Measurements from ENCODE around the gene KRT16. TPM values are rescaled to one million over a fixed set of nuclear protein-coding genes. Genes with fewer than 3 reads are reported as not detected.
"Not testable (repeated sequence)": the region's sequence is repeated elsewhere in the genome, so short reads cannot be mapped to it uniquely, and the experiment has no call there.

Gene KRT16
- total and polyA plus RNA-seq, 12 donors, result 0.12 to 0.44 (median 0.15) TPM; not detected in 9

GRCh38 chr17:41588126-41588810 is 24.3 kb downstream of the KRT16 start:
- ATAC-seq (no peak), DNase-seq (no peak)
- 62 to 70% methylated on average over 8 of the region's 8 CpGs for WGBS, 2 donors
- intact Hi-C loops (cut with DNase I), result loop anchor here in 2 of 10 donors (10.0 kb wide), 1 partner anchor 57 kb away; no protein-coding TSS in a partner anchor
- Histone ChIP-seq H3K36me3 (no peaks in the 10 kb centered on the region), H3K4me3 (no peak overlapping the region), H3K27ac (no peak overlapping the region), H3K9me3 (no peaks in the 10 kb centered on the region), H3K4me1 (no peaks in the 10 kb centered on the region), H3K27me3 (peaks cover 0 to 17% (median 0%) of the 10 kb centered on the region in 7 donors)
- TF ChIP-seq CTCF (IDR thresholded peaks at IDR 0.05), result no peak

- Histone ChIP-seq H3K27me3 (peaks cover 0 to 22% (median 0%) of the 10 kb centered on the region in 7 donors), H3K4me1 (no peaks in the 10 kb centered on the region), H3K36me3 (no peaks in the 10 kb centered on the region), H3K27ac (no peak within 1 kb of the TSS), H3K9me3 (no peaks in the 10 kb centered on the region), H3K4me3 (no peak within 1 kb of the TSS)
- DNase-seq, result no peak
- ATAC-seq, result no peak
- no peak for TF ChIP-seq CTCF (IDR thresholded peaks at IDR 0.05)
- 84 to 86% methylated on average over 15 of the region's 15 CpGs for WGBS, 2 donors
- intact Hi-C loops (cut with DNase I), result loop anchor here in 2 of 10 donors (10.0 kb wide), 1 partner anchor 58 kb away; no protein-coding TSS in a partner anchor
Observed at GRCh38 chr17:41586863-41587495, 25.6 kb downstream of the KRT16 start, which contains the start of gene KRT14. KRT14 (minus strand) TSS chr17:41586895; CDS start chr17:41586834, 61 bp downstream.

DNA sequence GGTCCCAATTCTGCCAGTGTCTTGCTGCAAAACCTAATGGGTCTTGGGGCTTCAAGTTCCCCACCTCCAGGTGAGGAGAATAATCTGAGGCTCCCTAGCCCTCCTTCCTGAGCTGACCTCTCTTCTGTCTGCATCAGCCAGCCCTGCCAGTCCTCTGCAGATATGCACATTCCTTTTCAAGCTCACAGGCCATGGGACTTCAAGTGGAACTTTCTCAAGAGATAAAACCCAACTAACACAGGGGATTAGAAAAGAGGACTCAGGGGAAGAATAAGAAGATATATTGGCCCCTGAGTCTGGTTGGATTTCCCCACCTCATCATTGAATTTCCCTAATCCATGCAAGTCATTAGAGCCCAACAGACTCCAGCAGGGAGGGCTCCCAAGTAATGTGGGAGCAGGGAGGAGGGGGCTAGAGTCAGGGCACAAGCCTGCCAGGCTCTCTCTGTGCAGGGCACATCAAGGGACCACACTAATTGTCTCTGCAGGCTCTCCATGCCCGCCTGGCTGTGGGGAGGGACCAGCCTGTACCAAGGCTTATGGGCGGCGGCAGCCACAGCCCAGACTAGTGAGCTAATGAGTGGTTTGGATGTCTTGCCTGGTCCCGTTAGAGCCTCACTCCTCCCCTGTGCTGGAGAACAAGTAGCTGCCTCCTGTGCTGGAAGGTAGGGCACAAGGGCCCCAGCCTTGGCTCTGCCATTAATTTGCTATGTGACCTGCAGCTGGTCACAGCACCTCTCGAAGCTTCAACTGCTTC is 27.1 kb downstream of the KRT16 start:
- no peak overlapping the region for H3K27ac ChIP-seq
- H3K36me3 ChIP-seq, result no peaks in the 10 kb centered on the region
- intact Hi-C loops (cut with DNase I), result loop anchor here in 2 of 10 donors (10.0 kb wide), 1 partner anchor 59 kb away; no protein-coding TSS in a partner anchor
- H3K27me3 ChIP-seq, result peaks cover 0 to 20% (median 0%) of the 10 kb centered on the region in 7 donors
- H3K9me3 ChIP-seq, result no peaks in the 10 kb centered on the region
- DNase-seq, result no peak
- WGBS, 2 donors, result 80 to 88% methylated on average over 5 of the region's 5 CpGs
- ATAC-seq, result no peak
- H3K4me1 ChIP-seq, result no peaks in the 10 kb centered on the region
- TF ChIP-seq CTCF (IDR thresholded peaks at IDR 0.05), result no peak
- H3K4me3 ChIP-seq, result no peak overlapping the region

- DNase-seq, H3K4me3 ChIP-seq, H3K27ac ChIP-seq, H3K4me1 ChIP-seq, ATAC-seq, H3K36me3 ChIP-seq, H3K9me3 ChIP-seq: not testable (repeated sequence)
- intact Hi-C loops (cut with DNase I), result loop anchor here in 2 of 10 donors (10.0 kb wide), 1 partner anchor 60 kb away; no protein-coding TSS in a partner anchor
- peaks cover 0 to 28% (median 7%) of the 10 kb centered on the region in 7 donors for H3K27me3 ChIP-seq
- WGBS, 2 donors, result 86 to 87% methylated on average over 8 of the region's 8 CpGs
Observed at GRCh38 chr17:41584331-41584927, 28.1 kb downstream of the KRT16 start.
